Activated gamma-delta T cell (primary cell): ENCODE data around the gene DNAJC30.

Source experiments
- DNase-seq: peaks from one replicate; lab custom pipeline; 2025; lab: John Stamatoyannopoulos, UW

DNAJC30 gene

DNA sequence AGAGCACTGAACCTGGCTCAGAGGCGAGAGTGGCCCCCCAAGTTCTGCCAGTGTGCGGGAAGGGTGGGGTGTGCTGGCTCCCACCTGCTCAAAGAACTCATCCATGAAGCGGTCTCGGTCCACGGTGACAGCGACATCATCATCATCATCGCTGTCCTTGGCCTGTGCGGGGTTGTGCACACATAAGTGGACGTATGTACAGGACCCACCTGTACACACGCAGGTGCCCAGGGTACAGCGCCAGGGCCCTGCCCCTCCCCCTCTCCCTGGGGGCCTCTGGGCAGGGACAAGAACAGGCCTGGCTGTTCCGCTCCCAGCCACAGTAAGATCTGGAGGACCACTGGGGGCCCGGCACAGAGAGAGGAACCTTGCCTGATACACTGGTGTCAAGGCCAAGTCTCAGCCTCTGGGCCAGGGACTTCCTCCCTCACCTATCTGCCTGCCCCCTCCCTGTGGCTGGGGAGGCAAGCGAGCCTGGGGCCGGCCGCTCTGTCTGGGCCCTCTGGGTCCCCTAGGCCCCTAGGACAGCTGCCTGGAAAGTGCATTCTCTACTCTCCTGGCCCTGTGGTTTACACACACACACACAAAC, 25.8 kb upstream of the DNAJC30 start:
- no peak for DNase-seq

- DNase-seq, result no peak
Observed at GRCh38 chr7:73707045-73707631, 23.9 kb upstream of the DNAJC30 start.

DNA sequence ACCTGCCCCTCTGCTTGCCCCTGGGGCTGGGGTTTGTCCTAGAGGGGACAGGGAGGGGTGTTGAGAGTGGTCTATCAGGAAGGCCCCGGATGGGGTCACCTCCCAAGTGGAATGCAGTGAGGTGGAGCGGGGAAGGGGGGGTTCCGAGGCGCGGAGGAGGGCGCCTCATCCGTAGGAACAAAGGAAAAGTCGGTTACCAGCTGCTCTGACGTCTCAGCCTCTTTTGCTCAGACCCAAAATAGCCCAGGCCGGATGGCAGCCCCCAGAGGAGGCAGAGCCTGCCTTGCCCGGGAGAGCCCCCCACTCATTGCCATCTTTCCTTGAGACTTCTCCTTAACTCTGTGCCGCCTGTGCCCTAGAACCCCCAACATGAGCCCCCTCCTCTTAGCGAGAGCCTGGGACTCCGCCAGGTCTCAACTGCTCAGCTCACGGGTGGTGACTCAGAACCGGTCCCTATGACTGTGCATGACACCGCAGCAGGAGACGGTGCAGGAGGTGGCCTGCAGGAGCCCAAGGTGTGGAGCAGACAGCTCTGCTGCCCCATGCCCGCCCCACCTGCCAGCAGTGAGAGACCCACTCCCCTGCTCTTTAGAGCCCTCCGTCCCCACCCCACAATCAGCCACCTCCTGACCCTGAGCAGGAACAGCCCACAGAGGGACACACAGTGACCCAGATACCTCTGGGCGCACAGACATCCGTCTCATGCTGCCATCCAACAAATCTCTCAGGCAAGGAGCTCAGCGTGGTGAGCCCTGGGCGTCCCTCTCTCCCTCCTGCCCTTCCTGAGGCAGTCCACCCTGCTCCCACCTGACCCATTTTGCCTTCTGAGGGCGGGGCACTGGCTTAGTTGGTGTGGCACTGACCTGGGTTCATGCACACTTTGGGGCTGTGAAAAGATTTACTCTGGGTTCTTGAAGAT, 23.1 kb upstream of the DNAJC30 start:
- no peak for DNase-seq

GRCh38 chr7:73705551-73705920, 22.3 kb upstream of the DNAJC30 start:
- DNase-seq, result no peak

GRCh38 chr7:73704640-73705550, 21.6 kb upstream of the DNAJC30 start:
- no peak for DNase-seq

DNA sequence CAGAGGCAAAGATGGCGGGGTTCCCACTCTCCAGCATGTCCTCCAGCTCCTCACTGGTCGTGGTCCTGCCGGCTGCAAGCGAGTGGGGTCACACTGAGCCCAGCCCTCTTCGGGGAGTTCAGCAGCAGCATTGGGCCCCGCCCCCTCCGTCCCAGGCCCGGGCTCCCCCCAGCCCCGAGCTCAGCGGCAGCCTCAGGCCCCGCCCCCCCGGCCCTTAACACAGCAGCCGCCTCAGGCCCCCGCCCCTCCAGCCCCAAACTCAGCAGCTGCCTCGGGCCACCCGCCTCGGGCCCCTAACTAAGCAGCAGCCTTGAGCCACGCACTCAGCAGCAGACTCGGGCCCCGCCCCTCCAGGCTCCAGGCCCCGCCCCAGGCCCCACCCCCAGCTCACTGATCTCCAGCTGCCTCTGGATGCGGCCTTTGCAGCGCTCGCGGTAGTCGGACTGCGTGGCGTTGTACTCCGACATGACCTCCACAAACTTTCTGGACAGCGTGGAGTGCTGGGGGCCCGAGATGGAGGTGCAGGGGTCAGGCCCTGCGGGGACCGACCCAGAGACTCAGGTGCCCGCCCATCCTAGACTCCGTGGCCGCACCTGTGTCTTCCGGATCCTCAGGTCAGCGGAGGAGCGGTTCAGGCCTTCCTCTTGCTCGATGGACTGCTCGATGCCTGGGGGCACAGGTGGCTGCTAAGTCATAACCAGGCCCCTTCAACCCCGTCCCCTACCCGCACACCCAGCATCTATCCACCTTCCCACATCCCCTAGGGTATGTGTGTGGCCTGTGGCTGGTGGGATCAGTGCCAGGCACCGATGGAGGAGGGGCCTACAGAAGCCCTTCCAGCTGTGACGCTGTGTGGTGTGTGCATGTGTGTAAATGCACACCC, 20.7 kb upstream of the DNAJC30 start:
- no peak for DNase-seq

DNA sequence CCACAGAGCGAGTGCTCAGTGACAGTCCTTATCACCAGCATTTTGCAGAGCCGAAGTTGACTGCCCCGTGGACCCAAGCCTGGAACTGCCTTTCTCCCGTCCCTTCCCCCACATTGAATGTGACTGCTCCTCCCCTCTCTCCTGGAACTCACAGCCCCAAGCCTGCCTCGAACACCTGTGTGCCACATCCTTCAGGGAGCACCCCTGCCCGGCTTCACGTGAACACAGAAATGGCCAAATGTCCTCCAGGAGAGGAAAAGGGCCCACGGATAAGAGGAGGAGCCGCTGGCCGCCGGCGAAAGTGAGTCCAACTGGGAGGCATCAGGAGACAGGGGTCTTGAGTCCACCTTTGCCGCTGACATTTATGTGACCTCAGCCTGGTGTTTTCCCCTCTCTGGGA, 20.0 kb upstream of the DNAJC30 start:
- no peak for DNase-seq

- no peak for DNase-seq
Observed at GRCh38 chr7:73702665-73703064, 19.4 kb upstream of the DNAJC30 start.

- no peak for DNase-seq
Observed at GRCh38 chr7:73702226-73702625, 19.0 kb upstream of the DNAJC30 start.

- DNase-seq, result no peak
Observed at GRCh38 chr7:73701357-73701995, 18.2 kb upstream of the DNAJC30 start.

DNA sequence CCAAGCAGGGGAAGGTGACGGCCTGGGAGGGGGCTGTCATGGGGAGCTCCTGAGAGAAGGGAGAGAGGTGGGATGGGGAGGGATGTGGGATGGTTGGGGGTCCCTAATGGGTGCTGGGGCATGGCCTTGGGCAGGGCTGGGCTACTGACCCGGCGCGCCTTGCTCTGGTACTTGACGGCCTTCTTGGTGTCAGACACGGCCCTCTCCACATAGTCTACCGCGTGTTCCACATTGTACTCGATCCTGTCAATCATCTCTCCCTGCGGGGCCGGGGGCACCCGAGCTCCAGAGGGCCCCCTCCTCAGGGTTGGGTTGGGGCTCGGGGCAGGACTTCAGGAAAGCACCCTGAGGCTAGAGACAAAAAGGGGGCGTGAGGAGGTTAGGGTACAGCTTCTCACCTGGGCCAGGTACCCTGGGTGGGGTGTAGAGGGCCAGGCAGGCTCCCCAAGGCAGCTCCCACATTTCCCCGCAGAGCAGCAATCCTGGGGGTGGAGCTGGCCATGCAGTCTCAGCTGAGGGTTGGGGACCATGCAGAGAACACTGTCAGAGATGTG, 17.4 kb upstream of the DNAJC30 start:
- no peak for DNase-seq

DNA sequence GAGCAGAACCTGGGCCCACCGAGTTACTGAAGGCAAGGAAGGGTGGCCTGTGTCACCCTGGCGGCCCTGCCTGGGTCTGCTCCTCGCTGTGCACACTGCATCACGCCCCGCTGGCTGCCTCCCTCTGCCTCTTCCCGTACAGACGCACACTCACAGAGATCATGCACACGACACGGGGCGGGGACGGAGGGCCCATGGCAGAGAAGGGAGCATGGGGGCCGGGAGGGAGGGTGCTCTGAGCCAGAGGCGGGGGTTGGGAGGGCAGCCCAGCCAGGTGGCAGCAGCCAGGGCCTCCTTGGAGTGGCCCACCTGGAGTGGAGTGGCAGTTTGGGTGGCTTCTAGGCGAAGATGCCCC, 16.8 kb upstream of the DNAJC30 start:
- no peak for DNase-seq

DNA sequence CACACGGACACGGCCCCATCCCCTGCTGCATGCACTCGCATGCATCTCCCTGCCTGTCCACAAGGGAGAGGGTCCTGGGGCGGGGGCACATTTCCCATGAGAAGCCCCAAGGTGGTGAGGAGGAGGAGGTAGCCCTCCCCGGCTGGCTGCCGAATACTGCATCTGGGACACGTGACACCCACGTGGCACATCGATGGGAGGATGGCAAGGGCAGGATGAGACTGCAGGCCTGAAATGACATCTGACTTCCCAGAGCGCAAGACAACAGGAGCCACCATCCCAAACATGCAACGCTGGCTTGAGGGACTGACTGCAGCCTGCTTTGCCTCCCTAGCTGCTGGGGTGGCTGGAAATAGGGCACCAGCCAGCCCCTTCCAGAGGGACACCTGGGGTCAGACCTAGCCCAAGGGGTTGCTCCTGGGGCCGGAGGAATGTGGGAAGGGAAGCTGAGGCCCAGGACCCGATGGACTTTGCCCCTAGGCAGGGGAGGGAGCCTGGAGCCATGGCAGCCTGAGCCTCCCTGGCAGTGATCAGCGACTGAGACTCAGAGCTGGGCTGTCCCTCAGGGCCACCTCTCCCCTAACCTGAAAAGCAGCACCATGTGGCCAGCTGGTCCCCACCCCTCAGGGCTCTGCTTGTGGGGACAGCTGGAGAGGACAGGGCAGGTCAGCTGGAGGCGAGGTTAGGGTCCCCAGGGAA, 16.3 kb upstream of the DNAJC30 start:
- no peak for DNase-seq

DNA sequence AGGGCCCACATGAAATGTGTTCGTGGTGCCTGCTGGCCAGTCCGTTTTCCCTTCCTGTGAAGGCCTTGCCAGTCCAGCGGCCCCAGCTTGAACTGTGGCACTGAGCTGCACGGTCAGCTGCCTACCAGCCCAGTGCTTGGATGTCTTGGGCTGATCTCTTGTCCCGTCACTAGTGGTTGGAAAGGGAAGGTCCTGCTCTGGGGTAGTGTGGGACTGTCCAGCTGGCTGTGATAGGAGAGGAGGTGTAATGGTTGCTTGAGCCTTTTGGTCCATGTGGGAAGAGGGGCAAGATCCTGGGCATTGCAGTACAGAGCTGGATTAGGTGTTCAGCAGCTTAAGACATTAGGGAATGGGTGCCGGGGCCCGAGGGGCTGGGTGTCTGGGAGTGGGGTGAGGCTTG, 15.2 kb upstream of the DNAJC30 start:
- DNase-seq, result no peak

DNA sequence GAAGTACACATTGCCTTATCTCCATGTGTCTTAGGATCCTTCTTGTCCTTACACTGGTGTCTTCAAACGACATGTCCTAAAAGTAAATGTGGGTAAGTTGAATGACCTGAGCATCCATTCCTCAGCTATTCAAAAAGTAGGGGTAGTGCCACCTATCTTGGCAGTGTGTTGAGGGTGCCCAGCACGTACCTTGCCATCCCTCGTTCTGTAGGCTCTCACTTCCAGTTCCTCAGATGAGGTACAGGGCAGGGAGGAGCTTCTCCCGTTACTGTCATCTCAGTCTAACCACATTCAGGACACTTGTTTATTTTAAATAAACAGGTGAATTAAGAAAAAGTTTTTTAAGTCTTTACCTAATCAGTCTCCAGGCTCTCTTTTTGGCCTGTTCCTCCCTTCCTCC, 13.1 kb upstream of the DNAJC30 start:
- no peak for DNase-seq

DNA sequence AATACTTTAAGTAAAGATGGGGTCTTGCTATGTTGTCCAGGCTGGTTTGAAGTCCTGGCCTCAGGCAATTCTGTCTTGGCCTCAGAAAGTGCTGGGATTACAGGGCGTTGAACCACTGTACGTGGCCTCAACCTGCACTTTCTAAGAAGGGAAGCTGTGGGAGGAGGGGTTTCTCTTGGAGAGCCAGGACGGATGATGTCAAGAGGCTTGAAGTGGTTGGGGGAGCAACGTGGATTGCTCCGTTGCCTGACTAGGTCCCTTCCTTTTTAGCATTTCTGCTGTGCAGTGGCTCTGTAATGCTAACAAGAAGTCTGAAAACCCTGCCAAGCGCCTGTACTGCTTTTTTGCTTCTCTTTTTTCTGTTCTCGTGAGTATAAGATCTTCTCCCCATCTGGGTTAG, 7.4 kb upstream of the DNAJC30 start:
- DNase-seq, result no peak

GRCh38 chr7:73688288-73688687, 5.0 kb upstream of the DNAJC30 start:
- DNase-seq, result no peak

DNA sequence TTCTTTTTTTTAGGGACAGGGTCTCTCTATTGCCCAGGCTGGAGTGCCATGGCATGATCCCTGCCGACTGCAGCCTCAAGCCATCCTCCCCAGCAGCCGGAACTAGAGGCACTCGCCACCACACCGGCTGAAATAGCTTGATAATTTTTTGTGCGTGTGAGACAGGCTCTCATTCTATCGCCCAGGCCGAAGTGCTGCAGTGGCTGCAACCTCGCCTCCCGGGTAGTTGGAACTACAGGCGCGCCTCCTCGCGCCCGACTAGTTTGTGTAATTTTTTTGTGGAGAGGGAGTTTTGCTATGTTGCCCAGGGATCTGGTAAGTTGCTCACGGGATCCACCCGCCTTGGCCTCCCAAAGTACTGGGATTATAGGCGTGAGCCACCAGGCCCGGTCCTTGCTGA, 2.1 kb upstream of the DNAJC30 start:
- DNase-seq, result no peak

- no peak for DNase-seq
Observed at GRCh38 chr7:73683788-73684693, 788 bp upstream of the DNAJC30 start.
